GM18508 (cell line): Measurements from ENCODE around the gene RIMKLB.
"Not testable (repeated sequence)": the region's sequence is repeated elsewhere in the genome, so short reads cannot be mapped to it uniquely, and the experiment has no call there.

ENCODE experiments used
- ATAC-seq: cut with Tn5 transposase; IDR thresholded peaks from one replicate; pipeline ENCODE4 v1.9.1; 2021; ENCODE audit warnings: moderate number of reproducible peaks; ENCODE audit not compliant: insufficient read depth, unreplicated experiment

Gene RIMKLB

GRCh38 chr12:8687846-8688601 is 9.8 kb upstream of the RIMKLB start:
- ATAC-seq = no peak

DNA sequence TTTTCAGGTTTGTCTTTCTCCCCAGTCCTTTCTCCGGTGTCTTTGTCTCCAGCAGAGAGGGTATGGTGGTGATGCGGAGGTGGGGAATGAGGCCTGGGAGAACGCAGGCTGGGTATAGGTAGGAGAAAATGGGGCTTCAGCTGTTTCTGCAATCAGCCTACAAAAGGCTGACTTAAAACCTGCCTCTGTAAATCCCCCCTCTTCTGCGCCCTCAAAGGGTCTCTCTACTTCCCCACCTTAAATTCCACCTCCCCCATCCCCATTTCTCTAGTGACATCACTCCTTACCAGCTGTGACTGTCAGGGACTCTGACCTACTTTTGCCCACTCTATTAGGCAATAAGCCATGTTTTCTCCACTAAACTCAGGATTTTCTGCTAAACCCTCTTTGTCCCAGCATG is 8.1 kb upstream of the RIMKLB start:
- ATAC-seq = no peak

- ATAC-seq = no peak
Measured at GRCh38 chr12:8692573-8692972, 5.2 kb upstream of the RIMKLB start.

DNA sequence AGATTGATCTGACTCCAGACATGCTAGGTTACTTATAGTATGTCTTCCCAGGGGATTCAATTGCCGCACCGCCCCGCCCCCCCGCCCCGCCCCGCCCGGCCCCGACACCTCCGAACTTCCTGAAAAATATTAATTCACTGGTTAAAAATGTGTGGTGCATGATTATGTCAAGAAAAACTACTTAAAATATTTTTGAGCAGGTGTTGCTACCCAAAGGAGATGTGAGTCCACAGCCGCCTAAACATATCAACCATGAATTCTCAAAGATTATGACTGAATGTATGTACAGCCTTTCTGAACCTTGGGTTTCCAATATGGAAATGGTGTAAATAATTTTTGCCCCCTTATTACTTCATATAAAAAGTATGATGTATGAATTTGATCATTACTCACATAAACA is 2.7 kb upstream of the RIMKLB start:
- no peak for ATAC-seq

- no peak for ATAC-seq
Measured at GRCh38 chr12:8696442-8697090, 1.2 kb upstream of the RIMKLB start.

DNA sequence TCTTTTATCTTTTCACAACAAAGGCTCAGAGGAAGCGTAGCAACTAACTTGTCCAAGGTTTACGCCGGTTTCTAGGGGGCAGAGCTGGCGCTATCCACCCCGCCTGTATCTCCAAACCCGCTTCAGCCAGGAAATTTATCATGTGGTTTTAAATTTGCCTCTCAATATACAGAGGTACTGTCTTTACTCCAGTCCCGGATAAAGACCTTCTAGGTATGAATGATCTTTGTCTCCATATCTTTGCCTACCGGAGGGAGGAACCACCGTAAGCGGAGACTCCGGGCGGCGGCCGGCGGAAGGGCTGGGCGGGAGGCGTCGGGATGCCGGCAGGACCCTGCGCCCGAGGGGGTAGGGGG is 693 bp upstream of the RIMKLB start:
- no peak for ATAC-seq

GRCh38 chr12:8698132-8698851 is 501 bp downstream of the RIMKLB start:
- no peak for ATAC-seq

DNA sequence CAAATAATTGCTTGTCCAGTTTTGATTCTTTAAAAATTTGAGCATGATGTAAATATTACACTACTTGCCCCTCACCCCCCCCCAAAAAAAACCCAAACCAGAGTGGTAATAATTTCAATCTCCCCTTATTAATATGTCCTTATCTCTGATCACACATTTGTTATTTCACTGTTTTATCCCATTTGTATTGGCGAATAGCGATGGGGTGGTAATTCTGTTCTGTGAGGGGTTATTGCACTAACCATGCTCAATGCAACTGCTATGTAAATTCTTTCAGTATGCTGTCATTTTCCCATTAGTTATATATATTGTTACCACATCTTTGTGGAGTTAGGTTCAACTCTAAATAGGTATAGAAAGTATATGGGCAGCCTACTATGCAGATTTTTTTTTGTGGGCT is 1.1 kb downstream of the RIMKLB start:
- ATAC-seq = no peak

DNA sequence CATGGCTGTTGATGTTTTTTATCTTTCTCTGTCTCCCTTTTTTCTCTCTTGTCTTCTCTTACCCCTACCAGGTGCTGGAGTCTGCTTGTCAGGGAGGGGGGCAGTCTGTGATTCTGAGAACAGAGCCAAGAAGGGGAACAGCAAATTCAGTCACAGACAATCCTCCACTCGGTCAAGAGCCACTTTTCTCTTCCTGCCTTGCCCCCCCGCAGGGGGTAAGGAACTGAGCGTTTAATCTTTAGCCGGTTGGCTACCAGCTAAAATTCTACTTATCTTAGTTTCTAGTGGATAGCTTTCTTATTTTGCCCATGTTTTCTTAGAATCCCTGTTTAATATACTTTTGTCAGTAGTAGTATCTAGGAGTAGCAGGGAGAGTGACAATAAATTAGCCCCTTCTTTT is 1.9 kb downstream of the RIMKLB start:
- ATAC-seq = no peak

DNA sequence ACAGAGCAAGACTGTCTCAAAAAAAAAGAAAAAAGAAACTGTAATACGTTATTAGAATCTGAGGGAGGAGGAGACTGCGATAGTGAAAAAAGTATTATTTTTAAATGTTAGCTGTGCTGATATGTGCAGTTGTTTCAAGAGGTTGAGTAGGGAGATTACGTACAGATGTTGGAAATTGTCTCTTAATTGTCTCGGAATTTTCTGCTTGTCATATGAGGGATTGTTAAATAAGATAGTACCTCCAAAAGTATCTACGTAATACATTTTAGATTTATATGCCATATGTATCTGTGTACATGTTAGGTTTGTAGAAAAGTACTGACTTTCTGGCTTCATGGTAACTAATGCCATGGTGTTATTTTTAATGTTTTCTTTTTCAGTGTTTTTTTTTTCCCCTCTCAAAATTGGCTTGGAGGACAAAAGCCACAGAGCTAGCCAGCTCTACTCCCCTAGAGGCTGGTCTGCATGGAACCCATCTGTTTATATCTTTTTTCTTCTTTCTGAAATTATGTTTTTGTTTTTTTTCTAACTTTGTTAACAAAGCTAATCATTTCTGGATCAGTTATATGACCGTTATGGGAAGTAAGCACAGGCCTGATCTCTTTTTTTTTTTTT is 3.4 kb downstream of the RIMKLB start:
- ATAC-seq = no peak

GRCh38 chr12:8702159-8702558 is 4.4 kb downstream of the RIMKLB start:
- no peak for ATAC-seq

GRCh38 chr12:8709124-8709830 is 11.5 kb downstream of the RIMKLB start:
- no peak for ATAC-seq

- no peak for ATAC-seq
Measured at GRCh38 chr12:8712572-8712971, 14.8 kb downstream of the RIMKLB start.

DNA sequence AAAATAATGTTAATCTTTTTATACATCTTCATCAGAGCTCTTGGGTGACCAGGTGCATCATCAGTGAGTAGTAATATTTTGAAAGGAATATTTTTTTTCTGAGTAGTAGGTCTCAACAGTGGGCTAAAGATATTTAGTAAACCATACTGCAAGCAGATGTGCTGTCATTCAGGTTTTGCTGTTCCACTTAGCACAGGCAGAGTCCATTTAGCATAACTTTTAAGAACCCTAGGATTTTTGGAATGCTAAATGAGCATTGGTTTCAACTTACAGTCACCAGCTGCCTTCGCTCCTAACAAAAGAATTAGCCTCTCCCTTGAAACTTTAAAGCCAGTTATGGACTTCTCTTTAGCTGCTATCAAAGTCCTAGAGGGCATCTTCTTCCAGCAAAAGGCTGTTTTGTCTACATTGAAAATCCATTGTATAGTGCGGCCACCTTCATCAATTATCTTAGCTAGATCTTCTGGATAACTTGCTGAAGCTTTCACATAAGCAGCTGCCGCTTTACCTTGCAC is 24.6 kb downstream of the RIMKLB start:
- ATAC-seq = no peak

GRCh38 chr12:8734873-8735381 is 37.1 kb downstream of the RIMKLB start:
- no peak for ATAC-seq

DNA sequence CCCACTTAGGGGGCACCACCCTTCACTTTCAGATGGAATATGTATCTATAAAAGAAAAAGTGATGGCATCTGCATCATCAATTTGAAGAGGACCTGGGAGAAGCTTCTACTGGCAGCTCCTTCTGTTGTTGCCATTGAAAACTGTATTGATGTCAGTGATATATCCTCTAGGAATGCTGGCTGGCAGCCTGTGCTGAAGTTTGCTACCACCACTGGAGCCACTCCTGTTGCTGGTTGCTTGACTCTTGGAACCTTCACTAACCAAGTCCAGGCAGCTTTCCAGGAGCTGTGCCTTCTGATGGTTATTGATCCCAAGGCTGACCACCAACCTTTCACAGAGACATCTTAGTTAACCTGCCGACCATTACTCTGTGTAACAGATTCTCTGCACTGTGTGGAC is 44.7 kb downstream of the RIMKLB start:
- ATAC-seq = no peak

DNA sequence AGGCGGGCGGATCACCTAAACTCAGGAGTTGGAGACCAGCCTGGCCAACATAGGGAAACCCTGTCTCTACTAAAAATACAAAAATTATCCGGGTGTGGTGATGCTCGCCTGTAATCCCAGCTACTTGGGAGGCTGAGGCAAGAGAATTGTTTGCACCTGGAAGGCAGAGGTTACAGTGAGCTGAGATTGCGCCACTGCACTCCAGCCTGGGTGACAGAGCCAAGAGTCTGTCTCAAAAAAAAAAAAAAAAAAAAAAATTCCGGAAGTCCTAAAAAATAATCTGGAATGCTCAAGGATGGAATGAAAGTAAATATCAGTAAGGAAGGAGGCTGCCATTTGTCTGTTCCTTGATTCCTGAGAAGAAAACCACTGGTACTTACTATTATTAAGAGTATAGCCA is 45.3 kb downstream of the RIMKLB start:
- not testable (repeated sequence) for ATAC-seq

DNA sequence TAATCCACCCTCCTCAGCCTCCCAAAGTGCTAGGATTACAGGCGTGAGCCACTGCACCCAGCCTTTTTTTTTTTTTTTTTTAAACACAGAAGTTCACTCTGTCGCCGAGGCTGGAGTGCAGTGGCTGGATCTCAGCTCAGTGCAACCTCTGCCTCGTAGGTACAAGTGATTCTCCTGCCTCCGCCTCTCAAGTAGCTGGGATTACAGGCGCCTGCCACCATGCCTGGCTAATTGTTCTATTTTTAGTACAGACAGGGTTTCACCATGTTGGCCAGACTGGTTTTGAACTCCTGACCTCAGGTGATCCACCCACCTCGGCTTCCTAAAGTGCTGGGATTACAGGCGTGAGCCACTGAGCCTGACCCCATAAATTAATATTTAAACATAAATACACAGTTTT is 47.8 kb downstream of the RIMKLB start:
- ATAC-seq = not testable (repeated sequence)

DNA sequence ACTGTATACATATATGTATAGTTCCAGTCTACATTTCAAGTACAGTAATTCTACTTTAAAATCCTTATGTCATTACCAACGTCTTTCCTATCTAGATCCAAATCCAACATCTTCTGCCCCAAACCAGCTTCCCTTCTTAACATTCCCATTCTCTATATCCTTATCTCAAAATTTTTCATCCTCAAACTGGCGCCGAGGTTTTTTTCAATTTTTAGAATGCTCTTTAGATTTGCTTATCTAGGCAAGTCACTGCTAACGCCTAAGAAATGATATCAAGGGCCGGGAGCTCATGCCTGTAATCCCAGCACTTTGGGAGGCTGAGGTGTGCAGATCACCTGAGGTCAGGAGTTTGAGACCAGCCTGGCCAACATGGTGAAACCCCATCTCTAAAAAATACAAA is 48.3 kb downstream of the RIMKLB start:
- ATAC-seq = no peak

DNA sequence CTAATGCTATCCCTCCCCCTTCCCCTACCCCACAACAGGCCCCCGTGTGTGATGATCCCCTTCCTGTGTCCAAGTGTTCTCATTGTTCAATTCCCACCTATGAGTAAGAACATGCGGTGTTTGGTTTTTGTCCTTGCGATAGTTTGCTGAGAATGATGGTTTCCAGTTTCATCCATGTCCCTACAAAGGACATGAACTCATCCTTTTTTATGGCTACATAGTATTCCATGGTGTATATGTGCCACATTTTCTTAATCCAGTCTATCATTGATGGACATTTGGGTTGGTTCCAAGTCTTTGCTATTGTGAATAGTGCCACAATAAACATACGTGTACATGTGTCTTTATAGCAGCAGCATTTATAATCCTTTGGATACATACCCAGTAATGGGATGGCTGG is 62.3 kb downstream of the RIMKLB start:
- not testable (repeated sequence) for ATAC-seq
